Left ventricle myocardium superior (tissue), 1 donor: Measurements from ENCODE around the gene F10. TPM values are rescaled to one million over a fixed set of nuclear protein-coding genes. Genes with fewer than 3 reads are reported as not detected.

ENCODE experiments used
- total RNA-seq: library from RNA; stranded (reverse); fragmentation: NEBNext Ultra II Directional; extraction: Animal tissue kit (Norgen Biotek cat#: 25700); gene quantifications from one replicate; pipeline ENCODE4 v1.2.1, GENCODE V29; 2021
- donor health status: DM: no; HTN: yes; CAD: no; lungs with severe emphysema.

F10 gene
- total RNA-seq, 1 donor from 2014 or later, result 7.1 TPM

Other genes with a start within 250 kb of the F10 start
- 49.5 TPM for gene MCF2L, start 153.6 kb upstream of the F10 start, total RNA-seq
- gene F7, start 17.0 kb upstream of the F10 start, total RNA-seq, result not detected
- gene PROZ, start 35.8 kb downstream of the F10 start, total RNA-seq, result not detected
- 61.3 TPM for gene PCID2, start 85.9 kb downstream of the F10 start, total RNA-seq
- 160 TPM for gene CUL4A, start 86.8 kb downstream of the F10 start, total RNA-seq
- 98.6 TPM for gene LAMP1, start 174.4 kb downstream of the F10 start, total RNA-seq
- gene GRTP1, start 241.3 kb downstream of the F10 start, total RNA-seq, result 0.94 TPM